Lung microvascular endothelial cell (primary cell): ENCODE measurements around the gene KCND3. TPM values are rescaled to one million over a fixed set of nuclear protein-coding genes. Genes with fewer than 3 reads are reported as not detected.

Experiments used
- DNase-seq, 2 donors: peaks; one replicate each; pipeline versions ENCODE4 v3.0.0 to v3.0.0-alpha.2; 2010; ENCODE audit warnings: low read depth in 2 of 2
- total RNA-seq: library from RNA; depleted of rRNA; stranded (reverse); fragments of >200 nt; gene quantifications from 2 replicates; pipeline ENCODE4 v1.2.1, GENCODE V29; 2014

Gene KCND3
- total RNA-seq, 1 donor from 2014 or later = 0.20 TPM

DNA sequence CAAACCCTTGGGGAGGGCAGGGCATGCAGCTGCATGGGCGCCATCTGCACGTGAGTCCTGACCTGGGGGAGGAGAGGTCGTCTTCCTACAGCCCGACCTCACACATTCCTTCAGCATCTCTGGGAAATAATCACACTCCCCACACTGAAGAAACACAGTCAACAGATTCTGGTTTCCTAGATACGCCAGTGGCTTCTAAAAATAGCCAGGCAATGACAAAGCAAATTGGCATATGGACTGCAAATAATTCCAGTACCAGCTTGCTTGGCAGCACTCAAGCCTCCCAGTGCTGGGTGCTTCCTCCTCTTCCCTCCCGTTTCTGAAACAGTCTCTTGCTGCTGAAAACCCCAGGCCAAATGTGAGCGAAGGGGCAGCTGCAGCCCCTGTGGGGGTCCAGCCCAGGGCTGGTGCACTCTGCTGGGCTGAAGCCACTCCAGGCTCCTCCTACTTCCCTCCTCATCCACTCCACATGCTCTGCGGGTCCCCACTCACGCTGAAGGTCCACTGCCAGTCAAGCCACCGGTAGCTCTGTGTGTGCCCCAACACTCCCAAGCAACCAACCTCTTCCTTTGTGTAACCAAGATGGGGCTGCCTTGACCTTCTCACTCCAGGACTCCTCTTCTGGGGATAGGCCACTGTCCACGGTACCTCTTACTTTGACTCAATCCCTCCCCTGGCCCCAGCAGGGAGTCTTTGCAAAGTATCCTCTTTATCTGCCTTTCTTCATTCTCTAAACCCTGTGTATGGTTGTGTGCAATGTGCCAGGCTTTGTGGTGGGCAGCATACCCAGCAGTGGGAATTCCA, 69.0 kb downstream of the KCND3 start:
- DNase-seq = no peak

- no peak for DNase-seq
Measured at GRCh38 chr1:111911776-111912515, 77.5 kb downstream of the KCND3 start.

DNA sequence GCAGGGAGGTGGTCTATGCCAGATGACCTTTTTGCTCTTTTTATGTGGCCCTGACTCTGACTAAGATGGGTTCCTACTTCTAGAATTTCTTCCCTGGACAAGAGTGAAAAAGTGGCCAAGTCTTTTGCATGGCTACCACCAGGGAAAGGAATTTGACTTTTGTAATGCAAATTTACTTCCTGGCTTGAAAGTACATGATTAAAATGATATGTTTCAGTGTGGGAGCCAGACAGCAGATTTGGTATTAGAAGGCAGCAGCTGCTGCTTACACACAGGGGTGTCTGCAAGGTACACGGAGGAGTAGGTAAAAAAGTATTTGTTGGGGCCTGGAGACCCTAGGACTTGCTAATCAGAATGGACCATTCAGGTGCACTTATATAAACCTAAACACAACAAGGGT, 78.4 kb downstream of the KCND3 start:
- DNase-seq = no peak

GRCh38 chr1:111909030-111909429, 80.4 kb downstream of the KCND3 start:
- no peak for DNase-seq

GRCh38 chr1:111908011-111908621, 81.4 kb downstream of the KCND3 start:
- no peak for DNase-seq

DNA sequence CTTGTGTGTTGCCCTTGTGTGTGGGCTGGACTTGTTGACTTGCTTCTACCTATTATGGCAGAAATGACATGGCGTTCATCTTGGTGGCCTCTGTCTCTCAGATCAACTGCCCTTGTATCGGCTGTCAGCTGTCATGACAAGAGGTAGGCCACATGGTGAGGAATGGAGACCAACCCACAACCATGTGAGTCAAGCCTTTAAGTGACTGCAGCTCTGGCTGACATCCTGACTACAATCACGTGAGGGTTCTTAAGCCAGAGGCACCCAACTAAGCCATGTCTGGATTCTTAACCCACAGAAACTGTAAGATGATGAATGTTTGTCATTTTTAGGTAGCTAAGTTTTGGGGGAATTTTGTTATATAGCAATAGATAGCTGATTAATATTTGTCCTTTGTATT, 82.1 kb downstream of the KCND3 start:
- DNase-seq = no peak

DNA sequence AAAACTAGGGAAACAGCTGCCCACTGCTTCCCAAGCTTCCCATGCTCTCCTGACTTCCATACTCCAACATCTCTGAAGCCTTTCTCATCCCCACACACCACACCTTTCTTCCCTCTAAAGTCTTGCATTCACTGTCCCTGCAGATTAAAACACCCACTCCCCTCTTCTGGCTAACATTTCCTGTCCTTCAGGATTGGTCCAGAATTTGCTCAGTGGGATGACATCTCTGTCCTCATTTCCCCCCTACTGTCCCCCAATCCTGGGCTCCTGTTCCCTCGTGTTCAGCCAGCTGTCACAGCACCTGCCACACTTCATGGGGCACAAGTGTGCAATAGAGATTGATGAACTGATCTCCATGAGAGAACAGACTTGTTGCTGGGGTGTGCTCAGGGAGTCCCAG, 82.7 kb downstream of the KCND3 start:
- DNase-seq = no peak

DNA sequence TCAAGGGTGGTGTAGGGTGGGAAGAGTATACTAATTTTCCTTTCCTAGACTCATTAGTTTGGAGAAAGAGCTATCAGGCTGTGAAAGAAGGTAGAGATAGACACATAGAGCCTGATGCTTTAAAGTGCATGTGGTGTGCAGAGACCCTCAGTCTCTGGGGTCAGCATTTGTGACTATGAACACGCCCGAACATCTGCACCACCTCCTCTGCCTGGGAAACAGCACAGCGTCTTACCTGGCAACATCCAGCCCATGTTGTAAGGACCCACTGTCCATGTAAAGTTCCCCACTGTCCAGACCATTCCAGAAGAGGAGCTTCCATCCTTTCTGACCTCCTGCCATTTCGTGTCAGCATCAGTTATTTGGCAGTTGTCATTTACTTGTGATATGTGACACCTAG, 83.4 kb downstream of the KCND3 start:
- DNase-seq = no peak

DNA sequence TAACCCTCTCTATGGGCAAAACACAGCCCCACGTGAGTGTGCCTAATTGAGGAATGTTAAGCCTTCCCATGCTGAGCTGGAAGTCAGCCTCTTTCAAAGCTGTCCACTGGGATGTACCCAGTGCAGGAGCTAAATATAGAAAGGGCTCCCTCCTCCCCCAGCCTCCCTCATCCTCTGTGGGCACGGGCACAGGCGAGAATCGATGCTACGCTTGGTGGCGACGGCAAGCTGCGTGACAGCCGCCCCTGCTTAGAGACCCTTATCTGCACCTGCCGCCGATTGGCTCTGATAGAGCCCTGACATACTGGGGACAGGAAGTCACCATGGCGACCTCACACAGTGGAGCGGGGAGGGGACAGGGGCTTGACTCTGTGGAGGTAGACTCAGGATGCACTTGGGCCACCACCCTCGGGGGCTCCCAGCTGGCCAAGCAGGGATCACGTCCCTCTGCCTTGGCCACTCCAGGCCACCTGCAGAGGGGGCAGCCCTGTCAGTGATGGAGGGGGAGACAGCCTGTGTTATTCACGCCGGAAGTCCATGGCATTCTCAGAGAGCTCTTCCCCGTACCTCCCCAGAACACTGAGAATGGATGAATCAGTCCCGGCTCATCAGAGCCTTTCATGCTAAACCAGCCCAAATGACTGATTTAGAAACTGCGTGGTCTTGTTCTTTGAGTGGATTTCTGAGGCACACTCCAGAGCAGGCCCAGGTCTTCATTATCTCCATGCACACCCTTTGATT, 84.8 kb downstream of the KCND3 start:
- no peak for DNase-seq

- DNase-seq = no peak
Measured at GRCh38 chr1:111903871-111904449, 85.5 kb downstream of the KCND3 start.

- DNase-seq = no peak
Measured at GRCh38 chr1:111903148-111903870, 86.2 kb downstream of the KCND3 start.

DNA sequence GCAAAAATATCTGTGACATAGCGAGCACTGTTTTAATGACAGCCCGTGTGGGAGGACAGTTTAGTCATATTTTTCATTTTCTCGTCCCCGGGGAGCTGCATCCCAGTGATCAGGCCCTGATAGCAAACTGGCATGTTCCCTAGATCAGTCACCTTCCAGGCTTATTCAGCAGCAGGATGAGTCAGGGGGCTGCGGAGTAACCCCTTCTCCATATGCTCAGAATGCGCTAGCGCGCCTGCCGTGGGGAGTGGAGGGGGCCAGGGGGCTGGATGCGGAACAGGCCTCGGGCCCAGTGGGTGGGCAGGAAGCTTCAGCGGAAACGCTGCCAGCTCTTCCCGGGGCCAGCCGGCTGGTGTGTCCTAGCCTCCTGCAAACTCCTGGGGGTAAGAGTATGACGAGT, 94.0 kb downstream of the KCND3 start:
- no peak for DNase-seq

- DNase-seq = no peak
Measured at GRCh38 chr1:111895017-111895416, 94.5 kb downstream of the KCND3 start.

GRCh38 chr1:111894497-111894896, 95.0 kb downstream of the KCND3 start:
- DNase-seq = no peak

GRCh38 chr1:111891566-111891965, 97.9 kb downstream of the KCND3 start:
- DNase-seq = no peak

GRCh38 chr1:111888740-111889376, 100.6 kb downstream of the KCND3 start:
- no peak for DNase-seq

DNA sequence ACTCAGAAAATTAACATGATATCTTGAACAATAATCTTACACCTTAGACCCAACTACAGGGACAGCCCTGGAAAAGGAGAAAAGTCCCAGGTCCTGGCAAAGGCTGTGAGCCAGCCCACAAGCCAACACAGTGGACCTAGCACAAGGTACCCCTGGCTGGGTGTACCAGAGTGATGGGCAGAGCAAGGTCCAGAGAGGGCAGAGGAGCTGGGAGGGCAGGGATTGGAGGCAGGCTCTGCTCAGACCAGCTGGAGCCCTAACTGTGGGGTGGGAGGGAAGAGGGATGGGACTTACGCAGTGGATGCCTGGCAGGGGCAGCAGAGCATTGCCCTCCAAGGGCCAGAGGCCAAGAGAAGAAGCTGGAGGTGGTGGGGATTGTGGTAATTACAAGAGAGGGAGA, 101.6 kb downstream of the KCND3 start:
- no peak for DNase-seq

- no peak for DNase-seq
Measured at GRCh38 chr1:111887385-111887784, 102.1 kb downstream of the KCND3 start.

DNA sequence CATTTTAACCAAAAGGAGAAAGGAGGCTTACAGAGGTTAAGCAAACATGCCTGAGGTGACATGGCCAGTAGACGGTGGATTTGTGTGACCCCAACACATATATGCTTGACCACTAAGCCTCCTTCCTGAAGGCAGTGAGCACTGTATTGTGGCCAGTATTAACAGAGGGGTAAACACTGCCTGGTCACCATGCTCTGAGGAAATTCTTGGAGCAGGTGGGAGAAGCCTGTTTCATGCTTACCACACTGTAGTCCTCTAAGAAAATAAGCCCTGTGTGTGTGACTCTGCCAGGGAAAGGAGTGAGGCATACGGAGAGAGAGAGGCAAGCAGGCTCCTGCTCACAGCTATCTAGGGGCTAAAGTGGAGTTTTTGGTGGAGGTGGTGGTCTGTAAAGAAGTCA, 102.7 kb downstream of the KCND3 start:
- no peak for DNase-seq

- no peak for DNase-seq
Measured at GRCh38 chr1:111884772-111885443, 104.6 kb downstream of the KCND3 start.
